Measurements from ENCODE around the gene LIN28A. TPM values are rescaled to one million over a fixed set of nuclear protein-coding genes. Genes with fewer than 3 reads are reported as not detected.
"Not testable (repeated sequence)": the region's sequence is repeated elsewhere in the genome, so short reads cannot be mapped to it uniquely, and the experiment has no call there.

LIN28A gene
- total RNA-seq, 1 donor from 2014 or later, result not detected

- Histone ChIP-seq H3K27ac (no peak overlapping the region), H3K36me3 (no peaks in the 10 kb centered on the region), H3K4me3 (no peak overlapping the region), H3K4me1 (peaks cover 7% of the 10 kb centered on the region), H3K27me3 (no peaks in the 10 kb centered on the region), H3K9me3 (no peaks in the 10 kb centered on the region)
- intact Hi-C loops (cut with DNase I), result no loop called here
- no peak for DNase-seq (ENCODE audit: extremely low spot score in 2 of 2)
- no peak for TF ChIP-seq POLR2A (IDR thresholded peaks at IDR 0.05)
- TF ChIP-seq POLR2AphosphoS5 (IDR thresholded peaks at IDR 0.05; ENCODE audit: insufficient read depth in 1 of 2, low read depth in 1 of 2), result no peak
Measured at GRCh38 chr1:26376050-26376449, 34.6 kb upstream of the LIN28A start.

- no peak for DNase-seq (ENCODE audit: extremely low spot score in 2 of 2)
- TF ChIP-seq POLR2AphosphoS5 (IDR thresholded peaks at IDR 0.05; ENCODE audit: insufficient read depth in 1 of 2, low read depth in 1 of 2) (peak in 1 of 2 donors; percentile 47), CTCF (IDR thresholded peaks at IDR 0.05) (no peak)
- H3K36me3 ChIP-seq, result no peaks in the 10 kb centered on the region
- no peak overlapping the region for H3K4me3 ChIP-seq
- H3K27me3 ChIP-seq, result no peaks in the 10 kb centered on the region
- no peak overlapping the region for H3K27ac ChIP-seq
- no peaks in the 10 kb centered on the region for H3K9me3 ChIP-seq
- H3K4me1 ChIP-seq, result peaks cover 7% of the 10 kb centered on the region
- intact Hi-C loops (cut with DNase I), result no loop called here
Measured at GRCh38 chr1:26378088-26378878, 32.3 kb upstream of the LIN28A start.

GRCh38 chr1:26378879-26379251, 31.8 kb upstream of the LIN28A start:
- Histone ChIP-seq H3K4me3 (no peak overlapping the region), H3K27me3 (no peaks in the 10 kb centered on the region), H3K9me3 (no peaks in the 10 kb centered on the region), H3K36me3 (no peaks in the 10 kb centered on the region), H3K4me1 (peaks cover 7% of the 10 kb centered on the region), H3K27ac (no peak overlapping the region)
- no peak for DNase-seq (ENCODE audit: extremely low spot score in 2 of 2)
- TF ChIP-seq POLR2AphosphoS5 (IDR thresholded peaks at IDR 0.05; ENCODE audit: insufficient read depth in 1 of 2, low read depth in 1 of 2) (no peak), POLR2A (IDR thresholded peaks at IDR 0.05) (no peak), CTCF (IDR thresholded peaks at IDR 0.05) (no peak)
- intact Hi-C loops (cut with DNase I), result no loop called here

- H3K4me1 ChIP-seq, result no peaks in the 10 kb centered on the region
- no peak overlapping the region for H3K4me3 ChIP-seq
- DNase-seq (ENCODE audit: extremely low spot score in 2 of 2), result no peak
- no peak overlapping the region for H3K27ac ChIP-seq
- no peaks in the 10 kb centered on the region for H3K36me3 ChIP-seq
- no peaks in the 10 kb centered on the region for H3K9me3 ChIP-seq
- no peaks in the 10 kb centered on the region for H3K27me3 ChIP-seq
- TF ChIP-seq CTCF (IDR thresholded peaks at IDR 0.05) (no peak), POLR2A (IDR thresholded peaks at IDR 0.05) (no peak), POLR2AphosphoS5 (IDR thresholded peaks at IDR 0.05; ENCODE audit: insufficient read depth in 1 of 2, low read depth in 1 of 2) (no peak)
- intact Hi-C loops (cut with DNase I), result no loop called here
Measured at GRCh38 chr1:26384076-26384475, 26.5 kb upstream of the LIN28A start.

GRCh38 chr1:26385063-26385462, 25.6 kb upstream of the LIN28A start:
- DNase-seq (ENCODE audit: extremely low spot score in 2 of 2); intact Hi-C loops (cut with DNase I); H3K27ac ChIP-seq; H3K4me3 ChIP-seq; H3K27me3 ChIP-seq; H3K36me3 ChIP-seq; H3K9me3 ChIP-seq; H3K4me1 ChIP-seq: not testable (repeated sequence)

- no peak for TF ChIP-seq POLR2AphosphoS5 (IDR thresholded peaks at IDR 0.05; ENCODE audit: insufficient read depth in 1 of 2, low read depth in 1 of 2)
- H3K9me3 ChIP-seq, result no peaks in the 10 kb centered on the region
- H3K27ac ChIP-seq, result no peak overlapping the region
- no peak overlapping the region for H3K4me3 ChIP-seq
- no peak for DNase-seq (ENCODE audit: extremely low spot score in 2 of 2)
- H3K4me1 ChIP-seq, result no peaks in the 10 kb centered on the region
- no peaks in the 10 kb centered on the region for H3K36me3 ChIP-seq
- H3K27me3 ChIP-seq, result no peaks in the 10 kb centered on the region
- intact Hi-C loops (cut with DNase I), result no loop called here
Measured at GRCh38 chr1:26387447-26387846, 23.2 kb upstream of the LIN28A start.

All from vagina (tissue), 2 donors.